NCI-H1417 treated with DMSO at 0.1 percent for 48 hours (cell line): Measurements from ENCODE around the gene SH3BGR.
A peak's percentile ranks its signal among the peaks of the same experiment; 100 is the strongest.
"Not testable (repeated sequence)": the region's sequence is repeated elsewhere in the genome, so short reads cannot be mapped to it uniquely, and the experiment has no call there.

Experiments
- DNase-seq: peaks from one replicate; lab custom pipeline; 2025; lab: John Stamatoyannopoulos, UW

Gene SH3BGR

GRCh38 chr21:39515684-39516472, 64.1 kb downstream of the SH3BGR start:
- no peak for DNase-seq

- DNase-seq: peak; percentile 41
Measured at GRCh38 chr21:39518055-39518846, 66.5 kb downstream of the SH3BGR start.

- DNase-seq: no peak
Measured at GRCh38 chr21:39518847-39519210, 67.1 kb downstream of the SH3BGR start.

- DNase-seq: no peak
Measured at GRCh38 chr21:39519835-39520234, 68.1 kb downstream of the SH3BGR start.

- DNase-seq: no peak
Measured at GRCh38 chr21:39523399-39523798, 71.6 kb downstream of the SH3BGR start.

GRCh38 chr21:39523915-39524314, 72.1 kb downstream of the SH3BGR start:
- DNase-seq: no peak

- no peak for DNase-seq
Measured at GRCh38 chr21:39525129-39525528, 73.4 kb downstream of the SH3BGR start.

GRCh38 chr21:39525601-39526000, 73.8 kb downstream of the SH3BGR start:
- DNase-seq: no peak

- no peak for DNase-seq
Measured at GRCh38 chr21:39527067-39527595, 75.4 kb downstream of the SH3BGR start.

GRCh38 chr21:39527664-39528381, 76.1 kb downstream of the SH3BGR start:
- no peak for DNase-seq

- no peak for DNase-seq
Measured at GRCh38 chr21:39529026-39529425, 77.3 kb downstream of the SH3BGR start.

GRCh38 chr21:39531064-39531463, 79.3 kb downstream of the SH3BGR start:
- no peak for DNase-seq

- peak; percentile 31 for DNase-seq
Measured at GRCh38 chr21:39531840-39532239, 80.1 kb downstream of the SH3BGR start.

GRCh38 chr21:39533545-39534380, 82.0 kb downstream of the SH3BGR start:
- DNase-seq: no peak

GRCh38 chr21:39535646-39536437, 84.1 kb downstream of the SH3BGR start:
- no peak for DNase-seq

- DNase-seq: no peak
Measured at GRCh38 chr21:39536835-39537234, 85.1 kb downstream of the SH3BGR start.

- DNase-seq: no peak
Measured at GRCh38 chr21:39537571-39537970, 85.8 kb downstream of the SH3BGR start.

GRCh38 chr21:39538453-39539042, 86.8 kb downstream of the SH3BGR start:
- DNase-seq: no peak

GRCh38 chr21:39540367-39540766, 88.6 kb downstream of the SH3BGR start:
- not testable (repeated sequence) for DNase-seq

GRCh38 chr21:39542736-39543135, 91.0 kb downstream of the SH3BGR start:
- no peak for DNase-seq
